ENCODE measurements around the gene MFSD6.

The MFSD6 gene

GRCh38 chr2:190446750-190447516, 38.8 kb downstream of the MFSD6 start:
- no peak overlapping the region for H3K4me3 ChIP-seq
- no peaks in the 10 kb centered on the region for H3K9me3 ChIP-seq
- no peak overlapping the region for H3K4me2 ChIP-seq
- no peak for TF ChIP-seq Cebpa-rat (IDR thresholded peaks at IDR 0.05)
- H3K27ac ChIP-seq = no peak overlapping the region
- H3K27me3 ChIP-seq = no peaks in the 10 kb centered on the region
- H3K9ac ChIP-seq = no peak overlapping the region
- H4K20me1 ChIP-seq = no peaks in the 10 kb centered on the region; the same call in 1 of the 2 replicates
- no peaks in the 10 kb centered on the region for H3K36me3 ChIP-seq
- H3K4me1 ChIP-seq = no peaks in the 10 kb centered on the region

GRCh38 chr2:190447766-190448165, 39.6 kb downstream of the MFSD6 start:
- no peak overlapping the region for H3K4me3 ChIP-seq
- no peaks in the 10 kb centered on the region for H3K36me3 ChIP-seq
- H3K4me2 ChIP-seq = no peak overlapping the region
- no peak overlapping the region for H3K9ac ChIP-seq
- H3K9me3 ChIP-seq = no peaks in the 10 kb centered on the region
- no peaks in the 10 kb centered on the region for H3K27me3 ChIP-seq
- H3K27ac ChIP-seq = no peak overlapping the region
- H3K4me1 ChIP-seq = no peaks in the 10 kb centered on the region
- no peak for TF ChIP-seq Cebpa-rat (IDR thresholded peaks at IDR 0.05)
- no peaks in the 10 kb centered on the region for H4K20me1 ChIP-seq

GRCh38 chr2:190449925-190450324, 41.8 kb downstream of the MFSD6 start:
- Histone ChIP-seq H4K20me1 (no peaks in the 10 kb centered on the region; the same call in 1 of the 2 replicates), H3K36me3 (no peaks in the 10 kb centered on the region), H3K9me3 (no peaks in the 10 kb centered on the region), H3K27ac (no peak overlapping the region), H3K4me3 (no peak overlapping the region), H3K4me2 (no peak overlapping the region), H3K27me3 (no peaks in the 10 kb centered on the region), H3K4me1 (no peaks in the 10 kb centered on the region), H3K9ac (no peak overlapping the region)
- no peak for TF ChIP-seq Cebpa-rat (IDR thresholded peaks at IDR 0.05)

DNA sequence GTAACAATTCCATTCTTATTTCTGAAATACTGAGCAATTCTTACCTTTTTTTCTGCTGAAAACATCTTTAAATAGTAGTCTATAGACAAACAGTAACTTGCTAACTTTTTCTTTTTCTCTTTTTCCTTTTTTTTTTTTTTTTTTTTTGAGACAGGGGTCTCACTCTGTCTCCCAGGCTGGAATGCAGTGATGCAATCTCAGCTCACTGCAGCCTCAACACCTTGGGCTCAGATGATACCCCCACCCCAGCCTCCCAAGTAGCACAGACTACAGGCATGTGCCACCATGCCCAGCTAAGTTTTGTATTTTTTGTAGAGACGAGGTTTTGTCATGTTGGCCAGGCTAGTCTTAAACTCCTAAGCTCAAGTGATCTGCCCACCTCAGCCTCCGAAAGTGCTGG, 42.2 kb downstream of the MFSD6 start:
- Histone ChIP-seq H3K9me3 (no peaks in the 10 kb centered on the region), H3K4me2 (no peak overlapping the region), H3K36me3 (no peaks in the 10 kb centered on the region), H3K9ac (no peak overlapping the region), H3K27me3 (no peaks in the 10 kb centered on the region), H3K4me1 (no peaks in the 10 kb centered on the region), H3K27ac (no peak overlapping the region), H3K4me3 (no peak overlapping the region), H4K20me1 (no peaks in the 10 kb centered on the region; the same call in 1 of the 2 replicates)
- TF ChIP-seq Cebpa-rat (IDR thresholded peaks at IDR 0.05) = no peak

DNA sequence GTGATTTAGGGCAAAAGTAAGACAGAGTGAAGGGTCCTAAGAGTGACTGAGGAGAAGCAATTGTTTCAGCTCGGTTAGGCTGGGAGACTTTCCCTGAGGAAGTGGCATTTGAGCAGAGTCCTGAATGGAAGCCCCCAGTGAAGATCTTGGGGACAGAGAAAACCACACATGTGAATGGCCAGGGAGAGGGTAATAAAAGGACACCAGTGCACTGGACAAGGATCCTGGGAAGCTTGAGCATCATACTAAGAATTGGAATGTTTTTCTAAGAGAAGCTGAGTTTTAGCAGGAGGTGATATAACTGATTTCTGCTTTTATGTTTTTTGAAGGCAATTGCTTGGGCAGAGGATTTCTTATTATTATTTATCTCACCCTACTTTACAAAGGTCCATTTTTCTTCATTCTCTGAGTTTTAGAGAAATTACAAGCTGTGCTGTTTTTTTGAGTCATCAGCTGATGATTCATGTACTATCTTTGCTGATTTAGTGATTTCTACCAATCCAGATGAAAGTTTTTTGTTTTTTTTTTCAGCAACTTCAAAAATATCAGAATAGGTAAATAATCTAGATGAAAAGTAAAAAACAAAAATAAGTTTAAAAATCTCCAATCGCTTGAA, 43.5 kb downstream of the MFSD6 start:
- Histone ChIP-seq H4K20me1 (no peaks in the 10 kb centered on the region; the same call in 1 of the 2 replicates), H3K27ac (no peak overlapping the region), H3K27me3 (no peaks in the 10 kb centered on the region), H3K36me3 (peaks cover 6% of the 10 kb centered on the region; the same call in 1 of the 2 replicates), H3K4me2 (no peak overlapping the region), H3K9ac (no peak overlapping the region), H3K4me1 (no peaks in the 10 kb centered on the region), H3K4me3 (no peak overlapping the region), H3K9me3 (no peaks in the 10 kb centered on the region)
- no peak for TF ChIP-seq Cebpa-rat (IDR thresholded peaks at IDR 0.05)

DNA sequence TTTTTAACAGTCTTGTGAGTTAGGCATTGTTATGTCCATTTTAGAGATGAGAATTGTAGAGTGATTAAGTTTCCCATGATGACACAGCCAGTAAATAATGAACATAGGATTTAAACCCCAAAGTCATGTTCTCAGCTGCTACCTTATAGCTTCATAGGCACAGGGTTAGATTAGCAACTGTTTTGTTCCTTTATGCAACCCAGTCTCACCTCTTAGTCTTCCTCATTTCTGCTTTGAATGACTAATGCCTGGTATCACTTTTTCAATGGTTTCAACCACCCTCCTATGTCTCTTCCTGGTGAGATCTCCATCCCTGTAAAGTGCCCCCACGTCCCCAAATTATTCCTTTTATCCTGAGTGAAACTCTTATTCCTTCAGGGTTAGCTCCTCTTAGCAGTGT, 44.3 kb downstream of the MFSD6 start:
- Histone ChIP-seq H3K4me3 (no peak overlapping the region), H3K27ac (no peak overlapping the region), H3K36me3 (peaks cover 13% of the 10 kb centered on the region; the same call in 1 of the 2 replicates), H4K20me1 (no peaks in the 10 kb centered on the region; the same call in 1 of the 2 replicates), H3K9me3 (no peaks in the 10 kb centered on the region), H3K4me1 (no peaks in the 10 kb centered on the region), H3K27me3 (no peaks in the 10 kb centered on the region), H3K9ac (no peak overlapping the region), H3K4me2 (no peak overlapping the region)
- no peak for TF ChIP-seq Cebpa-rat (IDR thresholded peaks at IDR 0.05)

DNA sequence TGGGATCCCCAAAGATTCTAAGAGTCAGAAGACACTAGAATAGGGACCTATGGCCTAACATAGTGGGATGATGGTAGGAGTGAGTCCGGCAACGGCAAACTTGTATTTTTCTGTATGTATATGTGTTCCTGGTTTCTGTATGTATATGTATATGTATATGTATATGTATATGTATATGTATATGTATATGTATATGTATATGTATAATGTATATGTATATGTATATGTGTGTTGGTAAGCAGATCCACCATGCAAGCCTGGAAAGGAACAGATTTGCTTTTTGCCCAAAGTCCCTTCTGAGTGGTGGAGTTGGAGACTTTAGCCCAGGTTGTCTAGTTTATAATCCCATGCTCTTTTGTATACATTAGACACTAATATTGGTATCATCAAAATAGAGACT, 46.6 kb downstream of the MFSD6 start:
- Histone ChIP-seq H3K4me3 (no peak overlapping the region), H3K9ac (no peak overlapping the region), H3K27ac (no peak overlapping the region), H3K27me3 (no peaks in the 10 kb centered on the region), H4K20me1 (no peaks in the 10 kb centered on the region; the same call in 1 of the 2 replicates), H3K36me3 (peaks cover 17% of the 10 kb centered on the region; the same call in 1 of the 2 replicates), H3K4me1 (no peaks in the 10 kb centered on the region), H3K4me2 (no peak overlapping the region), H3K9me3 (no peaks in the 10 kb centered on the region)
- TF ChIP-seq Cebpa-rat (IDR thresholded peaks at IDR 0.05) = no peak

GRCh38 chr2:190455358-190456095, 47.4 kb downstream of the MFSD6 start:
- peaks cover 17% of the 10 kb centered on the region; the same call in 1 of the 2 replicates for H3K36me3 ChIP-seq
- no peak for TF ChIP-seq Cebpa-rat (IDR thresholded peaks at IDR 0.05)
- no peaks in the 10 kb centered on the region for H3K4me1 ChIP-seq
- no peaks in the 10 kb centered on the region; the same call in 1 of the 2 replicates for H4K20me1 ChIP-seq
- H3K9me3 ChIP-seq = no peaks in the 10 kb centered on the region
- no peak overlapping the region for H3K27ac ChIP-seq
- no peak overlapping the region for H3K9ac ChIP-seq
- H3K4me2 ChIP-seq = no peak overlapping the region
- H3K4me3 ChIP-seq = no peak overlapping the region
- no peaks in the 10 kb centered on the region for H3K27me3 ChIP-seq

- TF ChIP-seq Cebpa-rat (IDR thresholded peaks at IDR 0.05) = no peak
- Histone ChIP-seq H3K9ac (no peak overlapping the region), H3K27ac (no peak overlapping the region), H3K4me3 (no peak overlapping the region), H3K4me2 (no peak overlapping the region), H4K20me1 (no peaks in the 10 kb centered on the region; the same call in 1 of the 2 replicates), H3K27me3 (no peaks in the 10 kb centered on the region), H3K4me1 (no peaks in the 10 kb centered on the region), H3K9me3 (no peaks in the 10 kb centered on the region), H3K36me3 (peaks cover 17% of the 10 kb centered on the region; the same call in 1 of the 2 replicates)
Observed at GRCh38 chr2:190456833-190457232, 48.7 kb downstream of the MFSD6 start.
